ENCODE measurements around the gene ANGPTL8. TPM values are rescaled to one million over a fixed set of nuclear protein-coding genes. Genes with fewer than 3 reads are reported as not detected.
A peak's percentile ranks its signal among the peaks of the same experiment; 100 is the strongest.

ANGPTL8 gene
- total and polyA plus RNA-seq, 7 experiments from 2014 or later: not detected

DNA sequence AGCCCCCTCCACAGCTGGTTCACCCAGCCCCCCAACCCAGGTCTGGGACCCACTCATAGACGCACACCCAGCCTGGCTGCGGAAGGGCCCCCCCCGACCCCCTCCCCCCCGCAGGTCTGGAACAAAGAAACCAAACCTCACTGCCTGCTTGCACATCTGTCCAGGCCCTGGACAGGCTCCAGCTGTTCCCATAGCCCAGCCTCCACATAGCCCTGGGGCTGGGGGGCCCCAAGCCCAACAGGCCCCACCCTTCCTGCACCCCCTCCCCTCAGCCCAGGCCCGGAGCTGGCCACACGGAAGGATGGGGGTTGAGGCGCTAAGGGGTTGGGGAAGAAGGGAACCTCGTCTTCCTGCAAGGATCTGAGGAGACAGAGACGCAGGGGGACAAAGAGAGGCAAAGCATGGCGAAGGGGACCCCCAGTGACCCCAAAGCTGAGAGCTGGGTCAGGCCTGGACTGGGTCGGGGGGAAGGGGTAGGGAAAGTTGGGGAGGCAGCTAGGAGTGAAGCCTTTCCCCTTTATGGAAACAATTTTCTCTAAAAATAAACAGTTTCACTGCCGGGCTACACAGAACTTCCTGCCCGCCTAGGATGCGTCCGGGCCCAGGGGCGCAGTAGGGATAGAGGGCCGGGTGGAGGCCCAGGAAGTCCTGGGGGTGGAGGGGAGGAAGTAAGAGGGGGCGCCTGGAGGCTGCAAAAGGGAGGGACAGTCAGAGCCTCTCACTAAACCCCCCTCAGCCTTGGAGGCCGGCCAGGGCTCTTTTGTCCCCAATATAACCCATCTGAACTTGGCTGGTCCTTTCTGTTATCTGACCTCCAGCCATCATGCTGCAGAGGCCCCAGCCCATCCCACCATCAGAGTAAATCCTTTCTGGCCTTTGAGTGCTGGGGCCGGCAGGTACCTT, 44.5 kb upstream of the ANGPTL8 start:
- no peaks in the 10 kb centered on the region for H3K9me3 ChIP-seq (ENCODE audit: control insufficient read depth in 2 of 3, low read length in 3 of 3)
- no peaks in the 10 kb centered on the region for H3K36me3 ChIP-seq (ENCODE audit: control insufficient read depth in 2 of 3, insufficient read depth in 3 of 3, low read length in 3 of 3)
- no peak for DNase-seq
- H3K4me3 ChIP-seq (ENCODE audit: low read length): no peak overlapping the region
- ChIA-PET POLR2A (interaction anchor here (0.6 kb wide), 1 partner anchor 11 kb away, joined by 4 read pairs; no protein-coding TSS in a partner anchor), CTCF (no interaction called here)
- peaks cover 0 to 13% of the 10 kb centered on the region in 2 donors for H3K4me1 ChIP-seq (ENCODE audit: control insufficient read depth in 2 of 2, insufficient read depth in 2 of 2, low read length in 2 of 2)
- Mint-ChIP-seq H3K27me3 (peaks cover 5 to 22% (median 10%) of the 10 kb centered on the region in 5 donors), H3K36me3 (no peaks in the 10 kb centered on the region), H3K27ac (no peak overlapping the region), H3K9me3 (peaks cover 0 to 2% (median 0%) of the 10 kb centered on the region in 11 donors), H3K4me3 (peak overlapping the region in 2 of 10 donors; percentile 37 to 39), H3K4me1 (peaks cover 0 to 15% (median 6%) of the 10 kb centered on the region in 7 donors)
- ATAC-seq: no peak
- H3K27me3 ChIP-seq (ENCODE audit: control insufficient read depth in 2 of 2, insufficient read depth in 2 of 2, low read length in 2 of 2): peaks cover 0 to 3% of the 10 kb centered on the region in 2 donors
- H3K27ac ChIP-seq (ENCODE audit: low read depth, low read length): no peak overlapping the region
- intact Hi-C loops (cut with micrococcal nuclease): no loop called here

DNA sequence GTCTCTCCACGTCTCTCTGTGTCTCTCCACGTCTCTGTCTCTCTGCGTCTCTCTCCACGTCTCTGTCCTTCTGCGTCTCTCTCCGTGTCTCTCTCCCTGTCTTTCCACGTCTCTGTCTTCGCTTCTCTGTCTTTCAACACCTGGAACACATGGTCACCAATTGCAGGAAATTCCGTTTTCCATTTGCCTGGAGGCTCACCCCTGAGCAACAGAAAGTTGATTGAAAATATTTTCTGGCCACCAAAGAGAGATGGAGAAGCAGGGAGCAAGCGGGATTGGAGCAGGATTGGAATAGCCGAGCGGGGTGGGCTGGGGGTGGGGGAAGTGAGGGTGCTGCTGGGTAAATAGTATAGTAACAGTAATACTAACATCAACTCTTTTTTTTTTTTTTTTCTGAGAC, 43.7 kb upstream of the ANGPTL8 start:
- Histone ChIP-seq H3K9me3 (ENCODE audit: control insufficient read depth in 2 of 3, low read length in 3 of 3) (no peaks in the 10 kb centered on the region), H3K27me3 (ENCODE audit: control insufficient read depth in 2 of 2, insufficient read depth in 2 of 2, low read length in 2 of 2) (peaks cover 0 to 3% of the 10 kb centered on the region in 2 donors), H3K27ac (ENCODE audit: low read depth, low read length) (no peak overlapping the region), H3K36me3 (ENCODE audit: control insufficient read depth in 2 of 3, insufficient read depth in 3 of 3, low read length in 3 of 3) (no peaks in the 10 kb centered on the region), H3K4me1 (ENCODE audit: control insufficient read depth in 2 of 2, insufficient read depth in 2 of 2, low read length in 2 of 2) (peaks cover 0 to 13% of the 10 kb centered on the region in 2 donors), H3K4me3 (ENCODE audit: low read length) (no peak overlapping the region)
- peaks cover 0 to 15% (median 6%) of the 10 kb centered on the region in 7 donors for H3K4me1 Mint-ChIP-seq
- peaks cover 5 to 22% (median 10%) of the 10 kb centered on the region in 5 donors for H3K27me3 Mint-ChIP-seq
- H3K9me3 Mint-ChIP-seq: peaks cover 0 to 2% (median 0%) of the 10 kb centered on the region in 11 donors
- no peaks in the 10 kb centered on the region for H3K36me3 Mint-ChIP-seq
- intact Hi-C loops (cut with micrococcal nuclease): no loop called here
- DNase-seq (no peak), ATAC-seq (no peak)
- POLR2A ChIA-PET: no interaction called here
- peak overlapping the region in 5 of 10 donors; percentile 0 to 43 (median 37) for H3K4me3 Mint-ChIP-seq
- CTCF ChIA-PET: no interaction called here
- peak overlapping the region in 1 of 9 donors; percentile 34 for H3K27ac Mint-ChIP-seq

DNA sequence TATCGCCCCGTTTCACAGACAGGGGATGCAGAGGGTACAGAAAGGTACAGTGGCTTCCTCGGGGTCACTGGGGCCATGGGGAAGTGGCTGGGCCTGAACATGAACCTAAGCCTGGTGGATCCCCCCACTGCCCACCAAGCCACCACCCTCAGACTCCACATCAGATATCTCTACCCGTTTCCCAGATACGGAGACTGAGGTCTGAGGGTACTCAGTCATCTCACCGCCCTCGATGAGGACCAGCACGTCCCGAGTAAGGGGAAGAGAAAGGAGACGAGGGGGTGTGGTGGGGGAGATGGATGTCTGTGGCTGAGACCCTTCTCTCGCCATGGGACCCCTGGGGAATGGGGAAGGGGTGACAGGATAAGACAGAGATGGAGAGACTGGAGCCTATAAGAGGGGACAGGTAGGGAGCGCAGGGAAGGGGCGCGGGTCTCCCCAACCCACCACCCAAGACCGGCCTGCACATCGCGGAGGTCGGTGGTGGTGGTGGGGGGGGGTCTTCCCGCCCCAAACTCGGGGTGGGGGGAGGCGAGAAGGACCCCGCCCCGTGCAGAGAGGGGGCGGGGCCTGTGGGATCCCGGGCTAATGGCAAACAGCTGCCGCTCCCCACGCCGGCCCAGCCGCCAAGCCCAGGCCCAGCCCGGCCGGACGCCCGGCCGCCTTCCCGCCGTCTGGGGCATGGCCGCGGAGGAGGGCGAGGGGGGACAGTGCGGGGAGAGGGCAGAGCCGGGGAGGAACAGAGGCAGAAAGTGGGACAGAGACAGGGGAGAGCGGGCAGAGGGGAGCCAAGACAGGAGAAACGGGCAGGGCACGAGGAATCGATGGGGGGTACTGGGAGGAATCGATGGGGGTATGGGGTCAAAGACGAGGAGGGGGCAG, 42.8 kb upstream of the ANGPTL8 start:
- H3K36me3 Mint-ChIP-seq: no peaks in the 10 kb centered on the region
- peaks cover 0 to 2% (median 0%) of the 10 kb centered on the region in 11 donors for H3K9me3 Mint-ChIP-seq
- peak overlapping the region; percentile 35 for H3K4me3 ChIP-seq (ENCODE audit: low read length)
- ChIA-PET POLR2A (no interaction called here), CTCF (no interaction called here)
- H3K27me3 Mint-ChIP-seq: peaks cover 5 to 22% (median 10%) of the 10 kb centered on the region in 5 donors
- no peak overlapping the region for H3K27ac Mint-ChIP-seq
- peak; percentile 1 for ATAC-seq
- DNase-seq: peak in 2 of 9 donors; percentile 7 to 32
- peaks cover 0 to 15% (median 6%) of the 10 kb centered on the region in 7 donors for H3K4me1 Mint-ChIP-seq
- no peaks in the 10 kb centered on the region for H3K9me3 ChIP-seq (ENCODE audit: control insufficient read depth in 2 of 3, low read length in 3 of 3)
- intact Hi-C loops (cut with micrococcal nuclease): no loop called here
- H3K36me3 ChIP-seq (ENCODE audit: control insufficient read depth in 2 of 3, insufficient read depth in 3 of 3, low read length in 3 of 3): no peaks in the 10 kb centered on the region
- peaks cover 0 to 3% of the 10 kb centered on the region in 2 donors for H3K27me3 ChIP-seq (ENCODE audit: control insufficient read depth in 2 of 2, insufficient read depth in 2 of 2, low read length in 2 of 2)
- H3K27ac ChIP-seq (ENCODE audit: low read depth, low read length): no peak overlapping the region
- peak overlapping the region; percentile 39 to 84 (median 72) for H3K4me3 Mint-ChIP-seq
- H3K4me1 ChIP-seq (ENCODE audit: control insufficient read depth in 2 of 2, insufficient read depth in 2 of 2, low read length in 2 of 2): peaks cover 0 to 13% of the 10 kb centered on the region in 2 donors

DNA sequence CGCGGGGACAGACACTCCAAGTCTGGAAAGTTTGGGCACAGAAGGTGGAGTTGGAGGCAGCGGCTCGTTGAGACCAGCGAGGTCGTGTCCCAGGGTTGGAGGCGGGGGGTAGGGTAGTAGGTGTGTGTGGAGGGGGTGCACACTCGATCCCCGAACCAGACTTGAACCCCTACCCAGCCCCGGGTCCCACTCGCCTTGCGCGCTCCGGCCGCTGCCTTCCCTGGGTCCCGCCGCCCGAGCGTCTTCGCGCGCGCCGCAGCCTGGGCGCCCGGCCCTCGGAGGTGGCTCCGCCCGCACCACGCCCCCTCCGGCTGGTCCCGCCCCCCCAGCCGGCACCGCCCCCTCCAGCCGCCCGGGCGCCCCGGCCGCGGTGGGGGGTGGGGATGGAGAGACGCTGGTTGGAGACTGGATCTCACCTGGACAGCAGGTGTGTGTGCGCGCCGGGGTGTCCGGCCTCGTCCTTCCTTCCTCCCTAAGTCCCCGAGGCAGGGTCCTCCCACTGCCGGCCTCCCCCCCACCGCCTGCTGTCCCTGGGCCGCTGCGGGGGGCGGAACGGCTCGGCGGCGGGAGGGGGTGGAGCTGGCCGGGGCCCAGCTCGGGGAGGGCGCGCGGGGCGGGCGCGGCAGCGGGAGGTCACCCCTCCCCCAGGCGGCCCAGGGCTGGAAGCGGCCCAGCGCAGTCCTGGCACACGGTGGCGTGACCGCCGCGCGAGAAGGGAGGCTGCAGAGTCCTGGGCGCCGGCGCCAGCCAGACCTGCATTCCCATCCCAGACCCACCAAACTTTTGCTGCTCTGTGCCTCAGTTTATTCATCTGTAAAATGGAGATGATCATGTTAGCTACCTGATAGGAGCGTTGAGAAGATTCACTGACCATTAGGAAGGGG, 41.9 kb upstream of the ANGPTL8 start, which contains the start of gene KANK2:
Gene KANK2 (minus strand): TSS at position 255 of the 884 bp plus-strand sequence. CDS start 3,034 bp downstream, outside the sequence.
- Mint-ChIP-seq H3K9me3 (peaks cover 0 to 2% (median 0%) of the 10 kb centered on the region in 11 donors), H3K4me1 (peaks cover 0 to 15% (median 6%) of the 10 kb centered on the region in 7 donors), H3K36me3 (no peaks in the 10 kb centered on the region), H3K27ac (peak within 1 kb of the TSS in 1 of 9 donors; percentile 23), H3K4me3 (peak within 1 kb of the TSS; percentile 71 to 86 (median 80)), H3K27me3 (peaks cover 5 to 22% (median 11%) of the 10 kb centered on the region in 5 donors)
- Histone ChIP-seq H3K4me1 (ENCODE audit: control insufficient read depth in 2 of 2, insufficient read depth in 2 of 2, low read length in 2 of 2) (peaks cover 0 to 13% of the 10 kb centered on the region in 2 donors), H3K4me3 (ENCODE audit: low read length) (peak within 1 kb of the TSS; percentile 35), H3K27me3 (ENCODE audit: control insufficient read depth in 2 of 2, insufficient read depth in 2 of 2, low read length in 2 of 2) (peaks cover 0 to 3% of the 10 kb centered on the region in 2 donors), H3K27ac (ENCODE audit: low read depth, low read length) (no peak within 1 kb of the TSS), H3K36me3 (ENCODE audit: control insufficient read depth in 2 of 3, insufficient read depth in 3 of 3, low read length in 3 of 3) (no peaks in the 10 kb centered on the region), H3K9me3 (ENCODE audit: control insufficient read depth in 2 of 3, low read length in 3 of 3) (no peaks in the 10 kb centered on the region)
- DNase-seq: peak; percentile 39 to 88 (median 58)
- intact Hi-C loops (cut with micrococcal nuclease): no loop called here
- POLR2A ChIA-PET: no interaction called here
- ATAC-seq: peak; percentile 95
- CTCF ChIA-PET: no interaction called here

- Histone ChIP-seq H3K9me3 (ENCODE audit: control insufficient read depth in 2 of 3, low read length in 3 of 3) (no peaks in the 10 kb centered on the region), H3K4me3 (ENCODE audit: low read length) (no peak overlapping the region), H3K27me3 (ENCODE audit: control insufficient read depth in 2 of 2, insufficient read depth in 2 of 2, low read length in 2 of 2) (peaks cover 0 to 3% of the 10 kb centered on the region in 2 donors), H3K36me3 (ENCODE audit: control insufficient read depth in 2 of 3, insufficient read depth in 3 of 3, low read length in 3 of 3) (no peaks in the 10 kb centered on the region), H3K27ac (ENCODE audit: low read depth, low read length) (no peak overlapping the region), H3K4me1 (ENCODE audit: control insufficient read depth in 2 of 2, insufficient read depth in 2 of 2, low read length in 2 of 2) (peaks cover 0 to 13% of the 10 kb centered on the region in 2 donors)
- DNase-seq: no peak
- Mint-ChIP-seq H3K36me3 (no peaks in the 10 kb centered on the region), H3K27ac (peak overlapping the region in 1 of 9 donors; percentile 23), H3K4me3 (peak overlapping the region; percentile 61 to 86 (median 78)), H3K4me1 (peaks cover 0 to 15% (median 6%) of the 10 kb centered on the region in 7 donors), H3K9me3 (peaks cover 0 to 2% (median 0%) of the 10 kb centered on the region in 11 donors), H3K27me3 (peaks cover 5 to 22% (median 17%) of the 10 kb centered on the region in 5 donors)
- ATAC-seq: no peak
- ChIA-PET CTCF (no interaction called here), POLR2A (no interaction called here)
- intact Hi-C loops (cut with micrococcal nuclease): no loop called here
Measured at GRCh38 chr19:11198175-11198534, 41.3 kb upstream of the ANGPTL8 start.
